Adrenal gland (tissue), 5 donors: ENCODE data around the gene RNF5.

ENCODE experiments used
- POLR2A ChIP-seq, 2 donors: fragments of 450-650 bp; IDR thresholded peaks; one replicate each; pipeline ENCODE4 v1.6.1; 2017; ENCODE audit warnings: antibody characterized with exemption in 2 of 2, mild to moderate bottlenecking in 2 of 2, moderate library complexity in 1 of 2
- TF ChIP-seq, protein P1 (sequence below), 6 experiments: fragments of 450-650 bp in 4 of 6; fragments of 200-600 bp in 2 of 6; sonication (generic) in 1 of 6; IDR thresholded peaks; 1 replicate in 5 of 6; 2 replicates in 1 of 6; pipeline versions ENCODE4 v1.5.1 to v1.8.0; 2016 to 2021; ENCODE audit warnings: antibody characterized with exemption in 6 of 6, mild to moderate bottlenecking in 2 of 6, moderate library complexity in 1 of 6
- donor health status: DM: no; HTN: no; CAD: no.

DNA sequence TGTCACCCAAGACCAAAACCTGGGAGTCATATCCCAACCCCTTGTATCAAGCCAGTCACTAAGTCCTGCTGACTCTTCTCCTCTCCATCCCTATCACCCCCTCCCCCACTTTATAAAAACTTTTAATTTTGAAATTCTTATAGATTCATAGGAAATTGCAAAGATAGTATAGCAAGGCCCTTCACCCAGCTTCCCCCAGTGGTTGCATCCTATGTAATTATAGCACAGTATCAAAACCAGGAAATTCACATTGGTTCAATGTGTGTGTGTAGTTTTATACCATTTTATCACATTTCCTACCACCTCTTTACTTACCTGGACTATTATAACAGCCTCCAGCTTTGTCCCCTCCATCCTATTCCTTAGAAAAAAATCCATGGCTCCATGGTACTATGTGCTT lies 20.2 kb upstream of the RNF5 start:
- TF ChIP-seq, protein P1, sequence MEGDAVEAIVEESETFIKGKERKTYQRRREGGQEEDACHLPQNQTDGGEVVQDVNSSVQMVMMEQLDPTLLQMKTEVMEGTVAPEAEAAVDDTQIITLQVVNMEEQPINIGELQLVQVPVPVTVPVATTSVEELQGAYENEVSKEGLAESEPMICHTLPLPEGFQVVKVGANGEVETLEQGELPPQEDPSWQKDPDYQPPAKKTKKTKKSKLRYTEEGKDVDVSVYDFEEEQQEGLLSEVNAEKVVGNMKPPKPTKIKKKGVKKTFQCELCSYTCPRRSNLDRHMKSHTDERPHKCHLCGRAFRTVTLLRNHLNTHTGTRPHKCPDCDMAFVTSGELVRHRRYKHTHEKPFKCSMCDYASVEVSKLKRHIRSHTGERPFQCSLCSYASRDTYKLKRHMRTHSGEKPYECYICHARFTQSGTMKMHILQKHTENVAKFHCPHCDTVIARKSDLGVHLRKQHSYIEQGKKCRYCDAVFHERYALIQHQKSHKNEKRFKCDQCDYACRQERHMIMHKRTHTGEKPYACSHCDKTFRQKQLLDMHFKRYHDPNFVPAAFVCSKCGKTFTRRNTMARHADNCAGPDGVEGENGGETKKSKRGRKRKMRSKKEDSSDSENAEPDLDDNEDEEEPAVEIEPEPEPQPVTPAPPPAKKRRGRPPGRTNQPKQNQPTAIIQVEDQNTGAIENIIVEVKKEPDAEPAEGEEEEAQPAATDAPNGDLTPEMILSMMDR (IDR thresholded peaks at IDR 0.05): no peak
- no peak for TF ChIP-seq POLR2A (IDR thresholded peaks at IDR 0.05)
